T-helper 17 cell (primary cell): Measurements from ENCODE around the gene CALY. TPM values are rescaled to one million over a fixed set of nuclear protein-coding genes. Genes with fewer than 3 reads are reported as not detected.

Experiments
- ATAC-seq: fragments of 150-1000 bp; cut with Tn5 transposase; 2 replicates; pipeline ENCODE4 v1.10.0; 2021; ENCODE audit warnings: mild to moderate bottlenecking, moderate library complexity
- DNase-seq, 3 donors: peaks; one replicate each; pipeline versions ENCODE4 v3.0.0 to v3.0.0-alpha.2; 2020 to 2021
- H3K9me3 ChIP-seq: one replicate; pipeline ENCODE4 v1.7.0; 2013; ENCODE audit warnings: low read length, mild to moderate bottlenecking; ENCODE audit not compliant: control insufficient read depth, poor library complexity, severe bottlenecking
- H3K27ac Mint-ChIP-seq: one replicate; pipeline ENCODE4 v1.8.0; 2022; ENCODE audit warnings: mild to moderate bottlenecking, moderate library complexity, mixed read lengths
- H3K27me3 Mint-ChIP-seq: one replicate; pipeline ENCODE4 v1.8.0; 2022; ENCODE audit warnings: mixed read lengths
- H3K36me3 Mint-ChIP-seq: one replicate; pipeline ENCODE4 v1.8.0; 2022; ENCODE audit warnings: low read depth, mixed read lengths
- H3K4me1 Mint-ChIP-seq: one replicate; pipeline ENCODE4 v1.8.0; 2022; ENCODE audit warnings: mild to moderate bottlenecking, mixed read lengths
- H3K4me3 Mint-ChIP-seq: one replicate; pipeline ENCODE4 v1.8.0; 2022; ENCODE audit warnings: mild to moderate bottlenecking, moderate library complexity, mixed read lengths
- total RNA-seq, 4 donors: library from RNA in 2 of 4; stranded (reverse) in 2 of 4; gene quantifications; one replicate each; pipeline ENCODE4 v1.2.3 and lab custom pipeline; 2022 to 2026

Gene CALY
- total RNA-seq, 2 donors from 2014 or later: 0.96 to 1.9 TPM

DNA sequence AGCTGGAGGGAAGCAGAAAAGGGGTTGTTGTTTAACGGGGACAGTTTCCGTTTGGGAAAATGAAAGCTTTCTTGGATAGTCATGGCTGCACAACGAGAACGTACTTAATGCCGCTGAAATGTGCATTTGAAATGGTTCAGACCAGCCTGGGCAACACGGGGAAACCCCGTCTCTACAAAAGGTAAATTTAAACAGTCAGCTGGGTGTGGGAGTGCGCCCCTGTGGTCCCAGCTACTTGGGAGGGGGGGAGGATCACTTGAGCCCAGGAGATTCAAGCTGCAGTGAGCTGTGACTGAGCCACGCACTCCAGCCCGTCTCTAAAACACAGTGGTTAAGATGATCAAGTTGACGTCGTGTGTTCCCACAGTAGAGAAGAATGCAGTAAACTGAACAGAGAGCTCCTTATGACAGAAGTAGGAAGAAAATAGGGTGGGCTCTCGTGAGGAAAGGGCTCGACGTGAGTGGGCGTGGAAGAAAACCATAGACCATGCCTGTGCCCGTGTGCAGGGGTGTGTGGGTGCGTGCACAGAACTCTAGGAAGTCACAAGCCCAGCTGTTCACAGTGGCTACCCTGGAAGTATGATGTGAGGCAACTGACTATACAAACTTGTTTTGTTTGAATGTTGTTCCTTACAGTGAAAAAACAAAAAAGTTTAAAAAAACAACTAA, 25.2 kb upstream of the CALY start:
- Mint-ChIP-seq H3K27me3 (no peaks in the 10 kb centered on the region), H3K4me3 (peak overlapping the region; percentile 43), H3K36me3 (no peaks in the 10 kb centered on the region), H3K4me1 (peaks cover 11% of the 10 kb centered on the region), H3K27ac (peak overlapping the region; percentile 77)
- DNase-seq (no peak), ATAC-seq (no peak)
- no peaks in the 10 kb centered on the region for H3K9me3 ChIP-seq

DNA sequence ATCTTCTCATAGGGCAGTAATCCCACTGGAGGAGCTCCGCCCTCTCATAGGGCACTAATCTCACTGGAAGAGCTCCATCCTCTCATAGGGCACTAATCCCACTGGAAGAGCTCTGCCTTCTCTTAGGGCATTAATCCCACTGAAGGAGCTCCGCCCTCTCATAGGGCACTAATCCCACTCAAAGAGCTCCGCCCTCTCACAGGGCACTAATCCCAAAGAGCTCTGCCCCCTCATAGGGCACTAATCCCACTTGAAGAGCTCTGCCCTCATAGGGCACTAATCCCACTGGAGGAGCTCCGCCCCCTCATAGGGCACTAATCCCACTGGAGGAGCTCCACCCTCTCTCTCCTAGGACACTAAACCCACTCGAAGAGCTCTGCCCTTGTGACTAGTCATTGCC, 24.5 kb upstream of the CALY start:
- Mint-ChIP-seq H3K4me3 (no peak overlapping the region), H3K4me1 (peaks cover 11% of the 10 kb centered on the region), H3K27ac (peak overlapping the region; percentile 77), H3K36me3 (no peaks in the 10 kb centered on the region), H3K27me3 (no peaks in the 10 kb centered on the region)
- DNase-seq (no peak), ATAC-seq (no peak)
- no peaks in the 10 kb centered on the region for H3K9me3 ChIP-seq

DNA sequence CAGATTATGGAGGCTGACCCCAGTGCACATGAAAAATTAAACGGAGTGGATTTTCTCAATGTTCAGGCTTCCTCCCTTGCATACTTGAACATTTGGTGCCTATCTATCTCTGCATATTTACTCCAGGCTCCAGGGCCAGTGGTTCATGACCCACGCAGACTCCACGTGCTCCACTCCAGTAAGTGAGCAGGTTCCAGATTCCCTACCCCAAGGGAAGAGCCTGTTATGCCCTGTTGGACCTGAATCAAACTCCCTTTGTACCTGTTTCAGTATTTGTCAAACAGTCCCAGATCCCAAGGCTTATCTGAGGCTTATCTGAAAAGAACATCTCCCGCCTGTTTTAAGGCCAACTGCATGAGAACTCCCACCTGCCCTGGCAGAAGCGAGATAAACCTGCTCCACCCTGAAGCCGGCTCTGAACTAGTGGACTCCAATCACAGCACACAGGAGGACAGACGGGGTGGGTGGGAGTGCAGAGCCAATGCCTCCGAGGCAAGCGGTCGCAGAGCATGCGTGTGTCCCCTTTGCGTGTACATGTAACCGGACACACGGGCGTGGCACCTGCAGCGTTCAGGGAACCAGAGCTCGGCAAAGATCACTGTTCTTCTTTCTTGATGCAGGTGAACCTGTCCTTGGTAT, 23.4 kb upstream of the CALY start:
- H3K9me3 ChIP-seq: no peaks in the 10 kb centered on the region
- Mint-ChIP-seq H3K4me3 (no peak overlapping the region), H3K27ac (peak overlapping the region; percentile 41), H3K27me3 (no peaks in the 10 kb centered on the region), H3K36me3 (no peaks in the 10 kb centered on the region), H3K4me1 (peaks cover 11% of the 10 kb centered on the region)
- no peak for DNase-seq
- ATAC-seq: no peak

DNA sequence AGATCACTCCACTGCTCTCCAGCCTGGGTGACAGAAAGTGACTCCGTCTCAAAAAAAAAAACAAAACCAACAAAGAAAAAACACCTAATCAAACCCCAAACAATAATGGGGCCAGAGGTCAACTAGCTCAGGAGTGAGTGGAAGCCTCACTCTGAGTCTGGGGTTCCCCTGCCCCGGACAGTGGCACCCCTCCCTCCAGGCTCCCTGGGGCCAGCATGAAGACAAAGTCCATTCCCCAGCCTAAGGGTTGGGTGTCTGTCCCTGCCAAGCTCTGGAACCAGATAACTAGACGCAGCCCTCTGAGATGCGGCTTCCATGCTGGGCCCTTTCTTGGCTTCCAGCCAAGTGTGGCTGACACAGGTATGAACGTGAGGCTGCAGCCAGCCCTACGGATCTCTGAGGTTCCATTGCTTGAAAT, 22.9 kb upstream of the CALY start:
- Mint-ChIP-seq H3K27ac (no peak overlapping the region), H3K36me3 (no peaks in the 10 kb centered on the region), H3K4me3 (no peak overlapping the region), H3K27me3 (no peaks in the 10 kb centered on the region), H3K4me1 (peaks cover 11% of the 10 kb centered on the region)
- no peaks in the 10 kb centered on the region for H3K9me3 ChIP-seq
- ATAC-seq: no peak
- DNase-seq: no peak

DNA sequence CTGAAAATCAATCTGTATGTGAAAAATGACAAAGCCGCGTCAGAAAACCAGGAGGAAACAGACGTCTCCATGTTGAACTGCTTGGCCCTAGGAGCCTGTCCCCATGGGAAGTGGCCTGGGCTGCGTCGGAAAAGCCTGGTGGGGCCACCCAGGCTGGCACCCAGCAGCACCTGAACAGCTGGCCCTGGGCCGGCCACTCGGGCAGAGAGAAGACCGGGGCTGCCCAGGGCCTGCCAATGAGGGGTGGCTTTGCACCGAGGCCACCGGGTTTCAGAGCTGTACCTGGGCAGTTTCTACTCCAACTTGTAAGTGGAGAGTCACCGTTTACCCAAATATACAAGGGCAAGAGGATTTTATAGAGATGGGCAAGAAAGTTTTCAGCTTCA, 22.2 kb upstream of the CALY start:
- Mint-ChIP-seq H3K4me1 (peaks cover 11% of the 10 kb centered on the region), H3K27me3 (no peaks in the 10 kb centered on the region), H3K27ac (no peak overlapping the region), H3K36me3 (no peaks in the 10 kb centered on the region), H3K4me3 (no peak overlapping the region)
- H3K9me3 ChIP-seq: no peaks in the 10 kb centered on the region
- DNase-seq (no peak), ATAC-seq (no peak)

DNA sequence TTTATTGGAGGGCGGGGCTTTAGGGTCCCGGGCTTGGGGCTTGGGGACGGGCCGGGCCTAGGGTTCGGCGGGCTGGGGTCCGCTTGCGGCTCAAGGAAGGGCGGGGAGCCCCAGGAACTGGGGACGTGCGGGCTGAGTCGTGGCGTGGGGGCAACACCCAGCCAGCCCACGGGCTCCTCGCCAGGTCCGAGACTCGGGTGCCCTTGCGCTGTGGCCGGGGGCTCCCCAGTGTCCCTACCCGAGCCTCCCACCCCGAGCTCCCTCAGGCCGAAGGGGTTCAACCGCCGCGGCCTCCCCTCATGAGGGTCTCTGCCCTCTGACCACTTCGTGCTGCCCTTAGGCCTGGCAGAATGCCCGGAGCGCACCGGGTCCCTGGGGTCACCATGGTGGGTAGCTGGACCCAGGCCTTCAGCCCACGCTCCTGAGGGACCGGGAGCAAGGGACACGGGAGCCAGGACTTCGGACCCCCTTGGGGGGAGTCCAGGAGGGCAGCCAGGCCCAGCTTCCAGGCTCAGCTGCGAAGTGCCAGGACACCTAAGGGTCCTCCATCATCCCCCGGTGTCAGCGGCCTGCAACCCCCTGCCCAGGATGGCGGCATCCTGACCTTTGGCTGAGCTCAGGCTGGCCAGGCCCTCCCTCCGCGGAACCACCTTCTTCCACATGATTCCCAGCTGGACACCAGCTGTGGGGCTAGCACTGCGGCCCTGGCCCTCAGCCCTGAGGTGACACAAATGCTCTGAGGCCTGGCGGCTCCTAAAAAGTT, 21.6 kb upstream of the CALY start:
- H3K36me3 Mint-ChIP-seq: no peaks in the 10 kb centered on the region
- no peak overlapping the region for H3K27ac Mint-ChIP-seq
- H3K4me3 Mint-ChIP-seq: no peak overlapping the region
- H3K4me1 Mint-ChIP-seq: peaks cover 11% of the 10 kb centered on the region
- no peaks in the 10 kb centered on the region for H3K9me3 ChIP-seq
- no peaks in the 10 kb centered on the region for H3K27me3 Mint-ChIP-seq
- no peak for ATAC-seq
- DNase-seq: no peak

DNA sequence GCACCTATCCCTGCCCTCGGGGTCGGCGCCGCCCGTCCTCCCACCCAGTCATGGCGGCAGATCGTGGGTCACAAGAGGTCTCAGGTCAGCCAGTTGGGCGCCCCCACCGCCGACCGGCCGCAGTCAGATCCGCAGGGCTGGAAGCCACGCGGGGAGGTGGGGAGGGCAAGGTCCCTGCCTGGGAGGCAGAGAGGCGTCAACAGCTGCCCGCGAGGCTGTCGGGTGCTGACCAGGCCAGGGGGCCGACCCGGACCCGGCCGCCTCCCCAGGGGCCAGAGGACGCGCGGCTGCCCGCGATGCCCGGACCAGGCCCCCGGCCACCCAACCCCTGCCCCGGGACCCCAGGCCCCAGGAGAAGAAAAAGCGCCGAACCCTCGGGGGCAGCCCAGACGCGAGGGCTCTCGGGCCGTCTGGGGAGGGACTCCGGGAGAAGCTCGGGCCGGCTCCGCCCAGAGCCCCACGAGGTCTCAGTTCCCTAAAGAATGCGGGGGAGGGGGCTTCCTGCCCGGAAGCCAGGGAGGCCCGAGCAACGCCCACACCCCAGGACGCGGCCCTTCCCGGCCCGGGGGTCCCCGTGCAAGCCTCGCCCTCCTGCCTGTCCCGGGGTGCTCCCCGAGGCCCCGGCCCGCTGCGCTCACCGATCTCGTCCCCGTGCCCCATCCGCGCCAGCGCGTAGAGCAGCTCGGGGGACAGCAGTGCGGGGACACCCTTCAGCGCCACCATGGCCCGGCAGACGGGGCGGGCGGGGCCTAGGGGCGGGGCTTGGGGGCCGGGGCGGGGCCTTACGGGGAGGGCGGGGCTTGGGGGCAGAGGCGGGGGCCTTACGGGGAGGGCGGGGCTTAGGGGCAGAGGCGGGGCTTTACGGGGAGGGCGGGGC, 20.8 kb upstream of the CALY start, which contains the start of gene FUOM:
Gene FUOM, minus strand, starts transcription at position 735 of the 877 bp plus-strand sequence. Its CDS starts 12 bp downstream, at position 723.
- DNase-seq (peak; percentile 52 to 69 (median 69)), ATAC-seq (peak; percentile 92)
- H3K9me3 ChIP-seq: no peaks in the 10 kb centered on the region
- H3K36me3 Mint-ChIP-seq: no peaks in the 10 kb centered on the region
- H3K4me3 Mint-ChIP-seq: peak within 1 kb of the TSS; percentile 80
- peaks cover 11% of the 10 kb centered on the region for H3K4me1 Mint-ChIP-seq
- no peaks in the 10 kb centered on the region for H3K27me3 Mint-ChIP-seq
- no peak within 1 kb of the TSS for H3K27ac Mint-ChIP-seq

DNA sequence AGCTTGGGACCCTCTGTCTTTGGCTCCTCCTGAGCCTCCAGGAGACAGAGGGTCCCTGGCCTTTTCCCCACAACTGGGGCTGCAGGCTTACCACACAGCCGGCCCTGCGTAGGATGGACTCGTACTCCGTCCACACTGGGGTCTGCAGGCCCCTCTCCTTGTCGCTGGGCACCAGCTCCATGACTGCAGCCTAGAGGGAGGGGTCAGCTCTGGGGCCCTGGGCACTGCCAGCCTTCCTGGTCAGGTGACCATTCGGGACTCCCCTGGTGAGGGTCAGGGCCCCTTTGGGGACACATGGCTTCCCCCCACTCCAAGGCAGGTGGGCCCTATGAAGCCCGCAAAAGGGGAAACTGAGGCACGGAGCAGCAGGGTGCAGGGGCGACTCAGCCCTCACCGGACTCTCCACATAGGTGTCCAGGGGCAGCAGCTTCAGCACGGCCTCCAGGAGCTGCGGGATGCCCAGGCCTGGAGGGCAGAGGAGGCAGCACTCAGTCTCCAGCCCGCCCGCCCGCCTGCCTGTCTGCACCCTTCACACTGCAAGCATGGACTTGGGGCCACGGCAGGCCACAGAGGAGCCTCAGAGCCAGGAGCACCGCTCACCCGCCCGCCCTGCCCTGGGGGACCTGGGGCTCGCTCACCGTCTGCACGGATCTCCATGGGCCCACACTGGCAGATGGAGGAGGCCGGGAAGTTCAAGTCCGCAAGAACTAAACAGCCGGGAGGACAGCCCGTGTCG, 20.0 kb upstream of the CALY start:
- ATAC-seq (no peak), DNase-seq (no peak)
- Mint-ChIP-seq H3K27ac (no peak overlapping the region), H3K4me1 (peaks cover 5% of the 10 kb centered on the region), H3K27me3 (no peaks in the 10 kb centered on the region), H3K4me3 (peak overlapping the region; percentile 80), H3K36me3 (no peaks in the 10 kb centered on the region)
- H3K9me3 ChIP-seq: no peaks in the 10 kb centered on the region

DNA sequence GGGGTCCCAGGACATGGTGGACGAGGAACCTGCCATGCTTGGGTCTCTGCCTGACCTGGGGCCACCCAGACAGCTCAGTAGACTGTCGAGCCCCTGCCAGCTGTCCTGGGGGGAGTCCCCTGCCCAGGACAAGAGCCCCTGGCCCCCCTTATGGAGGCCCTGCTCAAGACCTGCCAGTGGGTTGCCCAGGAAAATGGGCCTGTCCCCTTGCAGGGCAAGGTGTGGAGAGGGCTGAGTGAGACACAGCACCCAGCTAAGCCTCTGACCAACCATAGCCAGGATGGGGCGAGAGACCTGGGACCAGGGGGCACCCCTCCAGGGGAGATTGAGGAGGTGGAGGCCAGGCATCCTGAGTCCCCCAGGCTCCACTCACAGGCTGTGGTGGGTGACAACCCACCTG, 19.3 kb upstream of the CALY start:
- no peak overlapping the region for H3K27ac Mint-ChIP-seq
- no peaks in the 10 kb centered on the region for H3K36me3 Mint-ChIP-seq
- peaks cover 1% of the 10 kb centered on the region for H3K27me3 Mint-ChIP-seq
- ATAC-seq (no peak), DNase-seq (no peak)
- H3K4me1 Mint-ChIP-seq: no peaks in the 10 kb centered on the region
- peak overlapping the region; percentile 62 for H3K4me3 Mint-ChIP-seq
- no peaks in the 10 kb centered on the region for H3K9me3 ChIP-seq

DNA sequence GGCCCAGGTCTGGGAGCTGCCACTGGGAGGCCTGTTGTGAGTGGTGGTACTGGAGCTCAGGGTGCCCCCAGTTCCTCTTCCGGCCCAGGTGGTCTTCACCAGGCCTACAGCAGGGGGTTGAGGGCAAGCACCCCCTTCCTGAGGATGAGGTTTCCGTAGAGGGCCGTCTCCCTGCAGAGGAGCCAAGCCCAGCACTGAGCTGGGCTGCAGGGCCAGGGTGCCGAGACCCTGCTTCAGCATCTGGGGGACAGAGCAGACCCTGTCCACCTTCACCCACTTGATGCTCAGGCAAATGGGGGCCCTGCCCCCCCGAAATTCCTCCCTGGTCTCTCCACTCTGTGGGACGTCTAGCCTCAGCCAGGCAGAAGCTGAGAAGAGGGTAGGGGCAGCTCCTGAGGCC, 18.6 kb upstream of the CALY start:
- ATAC-seq (no peak), DNase-seq (no peak)
- no peaks in the 10 kb centered on the region for H3K9me3 ChIP-seq
- H3K27ac Mint-ChIP-seq: no peak overlapping the region
- H3K36me3 Mint-ChIP-seq: no peaks in the 10 kb centered on the region
- no peaks in the 10 kb centered on the region for H3K4me1 Mint-ChIP-seq
- H3K27me3 Mint-ChIP-seq: peaks cover 6% of the 10 kb centered on the region
- no peak overlapping the region for H3K4me3 Mint-ChIP-seq

DNA sequence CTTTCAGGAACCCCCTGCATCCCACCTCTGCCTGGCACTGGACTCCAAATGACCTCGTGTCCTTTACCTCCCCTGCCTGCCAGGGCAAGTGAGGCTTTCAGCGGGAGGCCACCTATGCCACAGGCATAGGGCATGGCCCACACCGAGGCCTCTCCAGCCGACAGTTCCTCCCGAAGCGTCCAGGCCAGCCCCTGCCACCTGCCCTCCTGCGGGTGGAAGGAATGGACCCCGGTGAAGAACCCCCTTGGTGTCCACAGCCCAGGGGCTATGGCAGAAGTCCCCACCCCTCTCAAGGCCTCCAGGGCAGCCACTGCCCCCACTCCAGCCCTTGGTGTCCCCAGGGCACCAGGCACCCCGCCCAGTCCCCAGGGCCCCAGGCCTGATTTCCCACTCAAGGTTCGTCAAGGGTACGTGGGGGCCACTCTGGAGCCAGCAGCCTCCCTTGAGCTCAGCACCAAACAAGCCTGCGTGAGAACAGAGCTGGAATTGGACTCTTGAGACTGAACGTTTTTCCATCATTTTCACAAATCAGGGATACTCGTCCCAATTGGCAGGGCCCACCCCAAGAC, 18.1 kb upstream of the CALY start:
- peaks cover 6% of the 10 kb centered on the region for H3K27me3 Mint-ChIP-seq
- no peak overlapping the region for H3K27ac Mint-ChIP-seq
- H3K4me1 Mint-ChIP-seq: no peaks in the 10 kb centered on the region
- H3K9me3 ChIP-seq: no peaks in the 10 kb centered on the region
- ATAC-seq: no peak
- no peak for DNase-seq
- H3K36me3 Mint-ChIP-seq: no peaks in the 10 kb centered on the region
- H3K4me3 Mint-ChIP-seq: no peak overlapping the region

DNA sequence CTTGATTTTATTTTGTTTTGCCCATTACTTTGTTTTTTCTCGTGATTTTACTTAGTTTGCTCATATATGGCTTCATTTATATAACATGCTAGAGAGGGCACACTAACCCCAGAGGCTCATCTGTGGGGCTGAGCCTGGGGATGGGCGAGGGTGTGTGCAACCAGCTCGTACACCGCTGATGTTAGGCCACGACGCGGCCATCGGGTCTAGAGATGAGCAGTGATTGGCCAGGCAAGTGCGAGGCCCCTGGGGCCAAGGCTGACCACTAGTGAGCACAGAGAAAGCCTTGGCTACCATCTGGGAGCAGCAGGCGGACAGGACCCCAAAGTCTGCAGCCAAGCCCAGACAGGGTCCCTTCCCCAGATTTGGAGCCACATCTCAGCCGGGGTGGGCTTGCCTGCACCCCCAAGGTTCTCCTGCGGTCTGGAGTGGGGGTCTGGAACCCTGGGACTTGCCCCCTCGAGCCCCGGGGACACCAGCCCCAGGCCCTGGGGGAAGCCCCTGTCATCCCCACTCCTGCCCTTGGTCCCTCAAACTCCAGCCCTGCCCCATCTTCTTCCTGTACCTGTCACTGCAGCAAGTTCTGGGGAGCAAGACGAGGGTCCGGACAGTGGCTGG, 17.4 kb upstream of the CALY start:
- Mint-ChIP-seq H3K36me3 (peaks cover 2% of the 10 kb centered on the region), H3K4me3 (no peak overlapping the region), H3K27me3 (peaks cover 11% of the 10 kb centered on the region), H3K27ac (no peak overlapping the region), H3K4me1 (peaks cover 2% of the 10 kb centered on the region)
- no peaks in the 10 kb centered on the region for H3K9me3 ChIP-seq
- ATAC-seq (no peak), DNase-seq (no peak)
